ENCODE measurements around the gene GUCY1B1.
"Not testable (repeated sequence)": the region's sequence is repeated elsewhere in the genome, so short reads cannot be mapped to it uniquely, and the experiment has no call there.

DNA sequence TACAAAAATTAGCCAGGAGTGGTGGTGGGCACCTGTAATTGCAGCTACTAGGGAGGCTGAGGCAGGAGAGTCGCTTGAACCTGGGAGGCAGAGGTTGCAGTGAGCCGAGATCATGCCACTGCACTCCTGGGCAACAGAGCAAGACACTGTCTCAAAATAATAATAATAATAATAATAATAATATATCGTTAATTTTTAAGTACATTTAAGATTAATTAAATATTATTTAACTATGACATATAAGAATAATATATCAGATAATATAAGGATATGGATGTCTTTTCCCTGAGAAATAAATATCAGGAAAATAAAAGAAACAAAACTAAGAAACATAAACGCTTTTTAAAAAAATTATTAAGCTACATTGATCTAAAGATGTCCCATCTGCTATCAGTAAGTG is 38.8 kb downstream of the GUCY1B1 start:
- TF ChIP-seq, protein P1, sequence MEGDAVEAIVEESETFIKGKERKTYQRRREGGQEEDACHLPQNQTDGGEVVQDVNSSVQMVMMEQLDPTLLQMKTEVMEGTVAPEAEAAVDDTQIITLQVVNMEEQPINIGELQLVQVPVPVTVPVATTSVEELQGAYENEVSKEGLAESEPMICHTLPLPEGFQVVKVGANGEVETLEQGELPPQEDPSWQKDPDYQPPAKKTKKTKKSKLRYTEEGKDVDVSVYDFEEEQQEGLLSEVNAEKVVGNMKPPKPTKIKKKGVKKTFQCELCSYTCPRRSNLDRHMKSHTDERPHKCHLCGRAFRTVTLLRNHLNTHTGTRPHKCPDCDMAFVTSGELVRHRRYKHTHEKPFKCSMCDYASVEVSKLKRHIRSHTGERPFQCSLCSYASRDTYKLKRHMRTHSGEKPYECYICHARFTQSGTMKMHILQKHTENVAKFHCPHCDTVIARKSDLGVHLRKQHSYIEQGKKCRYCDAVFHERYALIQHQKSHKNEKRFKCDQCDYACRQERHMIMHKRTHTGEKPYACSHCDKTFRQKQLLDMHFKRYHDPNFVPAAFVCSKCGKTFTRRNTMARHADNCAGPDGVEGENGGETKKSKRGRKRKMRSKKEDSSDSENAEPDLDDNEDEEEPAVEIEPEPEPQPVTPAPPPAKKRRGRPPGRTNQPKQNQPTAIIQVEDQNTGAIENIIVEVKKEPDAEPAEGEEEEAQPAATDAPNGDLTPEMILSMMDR (IDR thresholded peaks at IDR 0.05; ENCODE audit: insufficient read depth, low read depth, low read length), result not testable (repeated sequence)
- TF ChIP-seq EZH2 (IDR thresholded peaks at IDR 0.05; ENCODE audit: insufficient read depth, low read length), result not testable (repeated sequence)

Measured in astrocyte (in vitro differentiated cells and primary cell).